WTC11 (cell line): ENCODE data around the gene ACACA.

Experiments
- FOXK1 ChIP-seq: sonication (generic); formaldehyde crosslinking; IDR thresholded peaks from 2 replicates; pipeline ENCODE4 v1.8.0; 2022; ENCODE audit warnings: mild to moderate bottlenecking, moderate library complexity, missing genetic modification reagents
- FOXP1 ChIP-seq: sonication (generic); formaldehyde crosslinking; IDR thresholded peaks from 2 replicates; pipeline ENCODE4 v1.8.0; 2022; ENCODE audit warnings: missing genetic modification reagents, mild to moderate bottlenecking, moderate library complexity, borderline replicate concordance
- GRHL2 ChIP-seq: fragments of 250-450 bp; sonication (Bioruptor Pico); IDR thresholded peaks from 2 replicates; pipeline ENCODE4 v1.8.0; 2022; ENCODE audit warnings: mild to moderate bottlenecking, moderate library complexity; ENCODE audit not compliant: insufficient replicate concordance, severe bottlenecking
- HMGA2 ChIP-seq: fragments of 250-450 bp; sonication (Bioruptor Pico); IDR thresholded peaks from 2 replicates; pipeline ENCODE4 v1.4.0; 2021; ENCODE audit warnings: mild to moderate bottlenecking, moderate library complexity
- ZNF232 ChIP-seq: sonication (generic); formaldehyde crosslinking; IDR thresholded peaks from 2 replicates; pipeline ENCODE4 v1.8.0; 2022; ENCODE audit warnings: mild to moderate bottlenecking, missing genetic modification reagents
- ZNF263 ChIP-seq: sonication (generic); formaldehyde crosslinking; IDR thresholded peaks from 2 replicates; pipeline ENCODE4 v1.8.1; 2022; ENCODE audit warnings: low read depth, mild to moderate bottlenecking, moderate library complexity, missing genetic modification reagents
- ZNF416 ChIP-seq: fragments of 250-450 bp; sonication (Bioruptor Pico); IDR thresholded peaks from 2 replicates; pipeline ENCODE4 v1.9.0; 2021; ENCODE audit warnings: mild to moderate bottlenecking, inconsistent platforms
- TF ChIP-seq, protein P1 (sequence below): fragments of 250-450 bp; sonication (Bioruptor Pico); IDR thresholded peaks from 2 replicates; pipeline ENCODE4 v2.1.2; 2022; ENCODE audit warnings: mild to moderate bottlenecking, moderate library complexity
- TF ChIP-seq, protein P2 (sequence below): sonication (generic); formaldehyde crosslinking; IDR thresholded peaks from 2 replicates; pipeline ENCODE4 v1.8.1; 2022; ENCODE audit warnings: missing genetic modification reagents, borderline replicate concordance
- TF ChIP-seq, protein P3 (sequence below): sonication (generic); formaldehyde crosslinking; IDR thresholded peaks from 2 replicates; pipeline ENCODE4 v1.8.1; 2023; ENCODE audit warnings: mild to moderate bottlenecking, moderate library complexity, missing genetic modification reagents
- TF ChIP-seq, protein P4 (sequence below): fragments of 200-600 bp; IDR thresholded peaks from 2 replicates; pipeline ENCODE4 v1.8.0; 2022; ENCODE audit warnings: antibody characterized with exemption
- TF ChIP-seq, protein P5 (sequence below): sonication (generic); formaldehyde crosslinking; IDR thresholded peaks from 2 replicates; pipeline ENCODE4 v1.8.0; 2022; ENCODE audit warnings: mild to moderate bottlenecking, missing genetic modification reagents
- TF ChIP-seq, protein P6 (sequence below): sonication (generic); formaldehyde crosslinking; IDR thresholded peaks from 2 replicates; pipeline ENCODE4 v1.8.1; 2023; ENCODE audit warnings: mild to moderate bottlenecking, missing genetic modification reagents, borderline replicate concordance
- TF ChIP-seq, protein P7 (sequence below): sonication (generic); formaldehyde crosslinking; conservative IDR thresholded peaks from 2 replicates; pipeline ENCODE4 v1.8.1; 2023; ENCODE audit warnings: mild to moderate bottlenecking, low read depth, missing genetic modification reagents, moderate library complexity

DNA sequence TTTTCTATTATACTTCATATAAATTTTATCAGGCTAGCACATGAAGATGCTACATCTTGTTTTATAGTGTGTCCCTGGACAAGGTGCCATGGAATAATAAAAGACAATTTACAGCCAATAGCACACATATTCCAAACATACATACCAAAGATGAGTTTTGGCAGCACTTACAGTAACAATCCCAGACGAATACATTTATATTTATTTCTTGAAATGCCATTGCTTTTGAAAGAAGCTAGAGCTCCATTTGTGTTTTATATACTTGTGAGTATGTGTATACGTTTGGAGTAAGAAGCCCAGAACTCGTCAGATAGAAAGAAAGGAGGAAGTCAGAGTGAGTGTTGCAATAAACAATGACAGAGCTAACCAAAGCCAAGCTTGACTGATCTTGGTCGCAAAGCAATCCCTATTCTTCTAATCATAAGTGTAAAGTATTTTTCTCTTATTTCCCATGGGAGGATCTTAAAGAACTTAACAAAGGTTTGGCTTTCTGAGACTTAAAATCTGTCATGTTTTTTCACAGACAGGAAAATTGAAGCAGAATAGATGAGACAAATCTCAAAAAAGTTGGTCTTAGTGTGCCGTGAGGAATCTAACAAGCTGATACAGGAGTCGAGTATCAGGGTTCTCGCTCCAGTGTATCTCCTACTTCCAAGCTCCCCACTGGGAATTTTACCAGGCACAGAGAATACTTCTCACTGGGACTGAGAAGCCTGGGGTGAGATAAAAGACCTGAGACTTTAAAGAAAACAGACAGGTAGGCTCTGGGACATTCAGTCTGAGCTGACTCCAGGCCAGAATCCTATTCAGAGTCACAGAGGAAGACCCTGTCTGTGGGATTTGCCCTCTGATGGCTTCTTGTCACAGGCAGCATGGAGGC lies 282.5 kb downstream of the ACACA start:
- TF ChIP-seq, protein P1, sequence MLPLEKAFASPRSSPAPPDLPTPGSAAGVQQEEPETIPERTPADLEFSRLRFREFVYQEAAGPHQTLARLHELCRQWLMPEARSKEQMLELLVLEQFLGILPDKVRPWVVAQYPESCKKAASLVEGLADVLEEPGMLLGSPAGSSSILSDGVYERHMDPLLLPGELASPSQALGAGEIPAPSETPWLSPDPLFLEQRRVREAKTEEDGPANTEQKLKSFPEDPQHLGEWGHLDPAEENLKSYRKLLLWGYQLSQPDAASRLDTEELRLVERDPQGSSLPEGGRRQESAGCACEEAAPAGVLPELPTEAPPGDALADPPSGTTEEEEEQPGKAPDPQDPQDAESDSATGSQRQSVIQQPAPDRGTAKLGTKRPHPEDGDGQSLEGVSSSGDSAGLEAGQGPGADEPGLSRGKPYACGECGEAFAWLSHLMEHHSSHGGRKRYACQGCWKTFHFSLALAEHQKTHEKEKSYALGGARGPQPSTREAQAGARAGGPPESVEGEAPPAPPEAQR: no peak
- TF ChIP-seq GRHL2 (CRISPR knock-in tag) (no peak), FOXK1 (no peak), ZNF263 (CRISPR knock-in tag) (no peak), HMGA2 (CRISPR knock-in tag) (no peak), ZNF416 (no peak), FOXP1 (CRISPR knock-in tag) (no peak), ZNF232 (no peak)
- TF ChIP-seq, protein P2, sequence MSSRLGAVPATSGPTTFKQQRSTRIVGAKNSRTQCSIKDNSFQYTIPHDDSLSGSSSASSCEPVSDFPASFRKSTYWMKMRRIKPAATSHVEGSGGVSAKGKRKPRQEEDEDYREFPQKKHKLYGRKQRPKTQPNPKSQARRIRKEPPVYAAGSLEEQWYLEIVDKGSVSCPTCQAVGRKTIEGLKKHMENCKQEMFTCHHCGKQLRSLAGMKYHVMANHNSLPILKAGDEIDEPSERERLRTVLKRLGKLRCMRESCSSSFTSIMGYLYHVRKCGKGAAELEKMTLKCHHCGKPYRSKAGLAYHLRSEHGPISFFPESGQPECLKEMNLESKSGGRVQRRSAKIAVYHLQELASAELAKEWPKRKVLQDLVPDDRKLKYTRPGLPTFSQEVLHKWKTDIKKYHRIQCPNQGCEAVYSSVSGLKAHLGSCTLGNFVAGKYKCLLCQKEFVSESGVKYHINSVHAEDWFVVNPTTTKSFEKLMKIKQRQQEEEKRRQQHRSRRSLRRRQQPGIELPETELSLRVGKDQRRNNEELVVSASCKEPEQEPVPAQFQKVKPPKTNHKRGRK: no peak
- TF ChIP-seq, protein P3, sequence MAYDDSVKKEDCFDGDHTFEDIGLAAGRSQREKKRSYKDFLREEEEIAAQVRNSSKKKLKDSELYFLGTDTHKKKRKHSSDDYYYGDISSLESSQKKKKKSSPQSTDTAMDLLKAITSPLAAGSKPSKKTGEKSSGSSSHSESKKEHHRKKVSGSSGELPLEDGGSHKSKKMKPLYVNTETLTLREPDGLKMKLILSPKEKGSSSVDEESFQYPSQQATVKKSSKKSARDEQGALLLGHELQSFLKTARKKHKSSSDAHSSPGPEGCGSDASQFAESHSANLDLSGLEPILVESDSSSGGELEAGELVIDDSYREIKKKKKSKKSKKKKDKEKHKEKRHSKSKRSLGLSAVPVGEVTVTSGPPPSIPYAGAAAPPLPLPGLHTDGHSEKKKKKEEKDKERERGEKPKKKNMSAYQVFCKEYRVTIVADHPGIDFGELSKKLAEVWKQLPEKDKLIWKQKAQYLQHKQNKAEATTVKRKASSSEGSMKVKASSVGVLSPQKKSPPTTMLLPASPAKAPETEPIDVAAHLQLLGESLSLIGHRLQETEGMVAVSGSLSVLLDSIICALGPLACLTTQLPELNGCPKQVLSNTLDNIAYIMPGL (CRISPR knock-in tag): no peak
- TF ChIP-seq, protein P4, sequence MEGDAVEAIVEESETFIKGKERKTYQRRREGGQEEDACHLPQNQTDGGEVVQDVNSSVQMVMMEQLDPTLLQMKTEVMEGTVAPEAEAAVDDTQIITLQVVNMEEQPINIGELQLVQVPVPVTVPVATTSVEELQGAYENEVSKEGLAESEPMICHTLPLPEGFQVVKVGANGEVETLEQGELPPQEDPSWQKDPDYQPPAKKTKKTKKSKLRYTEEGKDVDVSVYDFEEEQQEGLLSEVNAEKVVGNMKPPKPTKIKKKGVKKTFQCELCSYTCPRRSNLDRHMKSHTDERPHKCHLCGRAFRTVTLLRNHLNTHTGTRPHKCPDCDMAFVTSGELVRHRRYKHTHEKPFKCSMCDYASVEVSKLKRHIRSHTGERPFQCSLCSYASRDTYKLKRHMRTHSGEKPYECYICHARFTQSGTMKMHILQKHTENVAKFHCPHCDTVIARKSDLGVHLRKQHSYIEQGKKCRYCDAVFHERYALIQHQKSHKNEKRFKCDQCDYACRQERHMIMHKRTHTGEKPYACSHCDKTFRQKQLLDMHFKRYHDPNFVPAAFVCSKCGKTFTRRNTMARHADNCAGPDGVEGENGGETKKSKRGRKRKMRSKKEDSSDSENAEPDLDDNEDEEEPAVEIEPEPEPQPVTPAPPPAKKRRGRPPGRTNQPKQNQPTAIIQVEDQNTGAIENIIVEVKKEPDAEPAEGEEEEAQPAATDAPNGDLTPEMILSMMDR: no peak
- TF ChIP-seq, protein P5, sequence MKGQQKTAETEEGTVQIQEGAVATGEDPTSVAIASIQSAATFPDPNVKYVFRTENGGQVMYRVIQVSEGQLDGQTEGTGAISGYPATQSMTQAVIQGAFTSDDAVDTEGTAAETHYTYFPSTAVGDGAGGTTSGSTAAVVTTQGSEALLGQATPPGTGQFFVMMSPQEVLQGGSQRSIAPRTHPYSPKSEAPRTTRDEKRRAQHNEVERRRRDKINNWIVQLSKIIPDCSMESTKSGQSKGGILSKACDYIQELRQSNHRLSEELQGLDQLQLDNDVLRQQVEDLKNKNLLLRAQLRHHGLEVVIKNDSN (CRISPR knock-in tag): no peak
- TF ChIP-seq, protein P6, sequence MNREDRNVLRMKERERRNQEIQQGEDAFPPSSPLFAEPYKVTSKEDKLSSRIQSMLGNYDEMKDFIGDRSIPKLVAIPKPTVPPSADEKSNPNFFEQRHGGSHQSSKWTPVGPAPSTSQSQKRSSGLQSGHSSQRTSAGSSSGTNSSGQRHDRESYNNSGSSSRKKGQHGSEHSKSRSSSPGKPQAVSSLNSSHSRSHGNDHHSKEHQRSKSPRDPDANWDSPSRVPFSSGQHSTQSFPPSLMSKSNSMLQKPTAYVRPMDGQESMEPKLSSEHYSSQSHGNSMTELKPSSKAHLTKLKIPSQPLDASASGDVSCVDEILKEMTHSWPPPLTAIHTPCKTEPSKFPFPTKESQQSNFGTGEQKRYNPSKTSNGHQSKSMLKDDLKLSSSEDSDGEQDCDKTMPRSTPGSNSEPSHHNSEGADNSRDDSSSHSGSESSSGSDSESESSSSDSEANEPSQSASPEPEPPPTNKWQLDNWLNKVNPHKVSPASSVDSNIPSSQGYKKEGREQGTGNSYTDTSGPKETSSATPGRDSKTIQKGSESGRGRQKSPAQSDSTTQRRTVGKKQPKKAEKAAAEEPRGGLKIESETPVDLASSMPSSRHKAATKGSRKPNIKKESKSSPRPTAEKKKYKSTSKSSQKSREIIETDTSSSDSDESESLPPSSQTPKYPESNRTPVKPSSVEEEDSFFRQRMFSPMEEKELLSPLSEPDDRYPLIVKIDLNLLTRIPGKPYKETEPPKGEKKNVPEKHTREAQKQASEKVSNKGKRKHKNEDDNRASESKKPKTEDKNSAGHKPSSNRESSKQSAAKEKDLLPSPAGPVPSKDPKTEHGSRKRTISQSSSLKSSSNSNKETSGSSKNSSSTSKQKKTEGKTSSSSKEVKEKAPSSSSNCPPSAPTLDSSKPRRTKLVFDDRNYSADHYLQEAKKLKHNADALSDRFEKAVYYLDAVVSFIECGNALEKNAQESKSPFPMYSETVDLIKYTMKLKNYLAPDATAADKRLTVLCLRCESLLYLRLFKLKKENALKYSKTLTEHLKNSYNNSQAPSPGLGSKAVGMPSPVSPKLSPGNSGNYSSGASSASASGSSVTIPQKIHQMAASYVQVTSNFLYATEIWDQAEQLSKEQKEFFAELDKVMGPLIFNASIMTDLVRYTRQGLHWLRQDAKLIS (CRISPR knock-in tag): no peak
- TF ChIP-seq, protein P7, sequence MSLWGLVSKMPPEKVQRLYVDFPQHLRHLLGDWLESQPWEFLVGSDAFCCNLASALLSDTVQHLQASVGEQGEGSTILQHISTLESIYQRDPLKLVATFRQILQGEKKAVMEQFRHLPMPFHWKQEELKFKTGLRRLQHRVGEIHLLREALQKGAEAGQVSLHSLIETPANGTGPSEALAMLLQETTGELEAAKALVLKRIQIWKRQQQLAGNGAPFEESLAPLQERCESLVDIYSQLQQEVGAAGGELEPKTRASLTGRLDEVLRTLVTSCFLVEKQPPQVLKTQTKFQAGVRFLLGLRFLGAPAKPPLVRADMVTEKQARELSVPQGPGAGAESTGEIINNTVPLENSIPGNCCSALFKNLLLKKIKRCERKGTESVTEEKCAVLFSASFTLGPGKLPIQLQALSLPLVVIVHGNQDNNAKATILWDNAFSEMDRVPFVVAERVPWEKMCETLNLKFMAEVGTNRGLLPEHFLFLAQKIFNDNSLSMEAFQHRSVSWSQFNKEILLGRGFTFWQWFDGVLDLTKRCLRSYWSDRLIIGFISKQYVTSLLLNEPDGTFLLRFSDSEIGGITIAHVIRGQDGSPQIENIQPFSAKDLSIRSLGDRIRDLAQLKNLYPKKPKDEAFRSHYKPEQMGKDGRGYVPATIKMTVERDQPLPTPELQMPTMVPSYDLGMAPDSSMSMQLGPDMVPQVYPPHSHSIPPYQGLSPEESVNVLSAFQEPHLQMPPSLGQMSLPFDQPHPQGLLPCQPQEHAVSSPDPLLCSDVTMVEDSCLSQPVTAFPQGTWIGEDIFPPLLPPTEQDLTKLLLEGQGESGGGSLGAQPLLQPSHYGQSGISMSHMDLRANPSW: no peak
